SH-SY5Y (cell line): ENCODE data around the gene ANKS3.

Source experiments
- GATA2 ChIP-seq: IDR thresholded peaks from 2 replicates; pipeline ENCODE4 v1.6.1; 2011; ENCODE audit warnings: mild to moderate bottlenecking, low read depth, low read length
- GATA3 ChIP-seq: IDR thresholded peaks from 2 replicates; pipeline ENCODE4 v1.6.1; 2011; ENCODE audit warnings: low read depth, mild to moderate bottlenecking, low read length, moderate library complexity

- TF ChIP-seq GATA3 (no peak), GATA2 (no peak)
Measured at GRCh38 chr16:4702466-4702808, 31.6 kb downstream of the ANKS3 start.
